GM12878 (cell line): Measurements from ENCODE around the gene GRM5. TPM values are rescaled to one million over a fixed set of nuclear protein-coding genes. Genes with fewer than 3 reads are reported as not detected.

Experiments
- ATAC-seq: fragments of 200-7000 bp; cut with Tn5 transposase; 3 replicates; pipeline ENCODE4 v1.9.1; 2020; ENCODE audit warnings: mild to moderate bottlenecking, moderate library complexity
- BruUV-seq: library from RNA; stranded (reverse); fragments of 400-500 nt; replicated peaks from 2 replicates; lab custom pipeline; 2021; lab: Mats Ljungman, UMichigan
- CTCF ChIA-PET: fragments of 300-600 bp; sonication (Branson Sonifier 250); formaldehyde crosslinking; extraction: SDS; loops from one replicate; lab custom pipeline; 2021; ENCODE audit warnings: inconsistent platforms; lab: Yijun Ruan, JAX
- POLR2A ChIA-PET: fragments of 350-600 bp; formaldehyde crosslinking; extraction: SDS; loops from one replicate; lab custom pipeline; 2021; ENCODE audit warnings: inconsistent platforms; lab: Charles Lee
- RAD21 ChIA-PET: fragments of 300-600 bp; sonication (Branson Sonifier 250); formaldehyde crosslinking; loops from one replicate; lab custom pipeline; 2023; ENCODE audit warnings: antibody characterized with exemption; ENCODE audit not compliant: unreplicated experiment; lab: Charles Lee
- SMC1A ChIA-PET: fragments of 300-600 bp; sonication (Branson Sonifier 250); formaldehyde crosslinking; loops from one replicate; lab custom pipeline; 2023; ENCODE audit not compliant: unreplicated experiment, uncharacterized antibody; lab: Charles Lee
- DNase-seq: peaks from one replicate; pipeline ENCODE4 v3.0.0-alpha.2; 2011; ENCODE audit warnings: low read depth, low spot score
- FAIRE-seq: peaks from 3 replicates; lab custom pipeline; 2011; peaks lifted over from hg19 to GRCh38; lab: Jason Lieb, UNC
- H2AFZ ChIP-seq: 2 replicates; pipeline ENCODE4 v1.6.0; 2011; ENCODE audit warnings: low read depth, low read length, control low read depth; ENCODE audit not compliant: control insufficient read depth
- H3K27ac ChIP-seq: 2 replicates; pipeline ENCODE4 v1.5.1; 2011; ENCODE audit warnings: control low read depth; ENCODE audit not compliant: control insufficient read depth, insufficient read depth
- H3K27me3 ChIP-seq, 2 experiments: replicated peaks in 1 of 2; 2 replicates each; pipeline versions ENCODE4 v1.6.0 to v1.6.1; 2011; ENCODE audit warnings: low read length in 1 of 2; ENCODE audit not compliant: control insufficient read depth in 2 of 2, insufficient read depth in 2 of 2
- H3K36me3 ChIP-seq, 2 experiments: 2 replicates each; pipeline ENCODE4 v1.5.1; 2011; ENCODE audit warnings: low read length in 1 of 2; ENCODE audit not compliant: control insufficient read depth in 2 of 2, insufficient read depth in 2 of 2
- H3K4me1 ChIP-seq: 2 replicates; pipeline ENCODE4 v1.6.1; 2011; ENCODE audit warnings: mild to moderate bottlenecking, low read length, moderate library complexity, mixed read lengths; ENCODE audit not compliant: control insufficient read depth, insufficient read depth
- H3K4me2 ChIP-seq: 2 replicates; pipeline ENCODE4 v1.6.0; 2011; ENCODE audit warnings: control low read depth; ENCODE audit not compliant: control insufficient read depth, insufficient read depth
- H3K4me3 ChIP-seq: fragments of 200-600 bp; sonication (generic); 2 replicates; pipeline ENCODE4 v1.5.1; 2016
- H3K79me2 ChIP-seq: 2 replicates; pipeline ENCODE4 v1.6.0; 2011; ENCODE audit warnings: low read length; ENCODE audit not compliant: control insufficient read depth, insufficient read depth
- H3K9ac ChIP-seq: 2 replicates; pipeline ENCODE4 v1.8.0; 2011; ENCODE audit warnings: low read length, control low read depth, mixed read lengths; ENCODE audit not compliant: control insufficient read depth, insufficient read depth
- H3K9me3 ChIP-seq: replicated peaks from 3 replicates; pipeline ENCODE4 v1.5.1; 2011; ENCODE audit warnings: mild to moderate bottlenecking, low read length; ENCODE audit not compliant: control insufficient read depth, insufficient read depth
- H4K20me1 ChIP-seq: 2 replicates; pipeline ENCODE4 v1.6.0; 2011; ENCODE audit not compliant: control insufficient read depth, insufficient read depth
- ESRRA ChIP-seq: IDR thresholded peaks from 2 replicates; pipeline ENCODE4 v1.6.1; 2012; ENCODE audit warnings: mild to moderate bottlenecking, low read length, improper control_type of control experiment
- IRF4 ChIP-seq: IDR thresholded peaks from 2 replicates; pipeline ENCODE4 v1.6.1; 2011; ENCODE audit warnings: low read depth, low read length
- MAX ChIP-seq: IDR thresholded peaks from 2 replicates; pipeline ENCODE4 v1.6.1; 2012; ENCODE audit warnings: low read depth, low read length, improper control_type of control experiment
- PBX3 ChIP-seq: IDR thresholded peaks from 2 replicates; pipeline ENCODE4 v1.6.1; 2011; ENCODE audit warnings: mild to moderate bottlenecking, low read depth, low read length, moderate library complexity; ENCODE audit not compliant: insufficient replicate concordance
- SKIL ChIP-seq: fragments of 450-650 bp; IDR thresholded peaks from 2 replicates; pipeline ENCODE4 v1.6.1; 2017; ENCODE audit warnings: mild to moderate bottlenecking, low read depth, inconsistent platforms; ENCODE audit not compliant: poor library complexity, severe bottlenecking
- TCF3 ChIP-seq: IDR thresholded peaks from 2 replicates; pipeline ENCODE4 v1.6.1; 2012; ENCODE audit warnings: low read depth, mild to moderate bottlenecking, low read length, borderline replicate concordance; ENCODE audit not compliant: insufficient read depth
- ZSCAN29 ChIP-seq: fragments of 450-650 bp; IDR thresholded peaks from 2 replicates; pipeline ENCODE4 v1.6.1; 2017; ENCODE audit warnings: mild to moderate bottlenecking, moderate library complexity
- WGBS: methylation state at CpG from one replicate; pipeline ENCODE4 v1.1.6; 2016; ENCODE audit warnings: low lambda C conversion rate; ENCODE audit not compliant: insufficient replicate concordance, insufficient coverage; ENCODE audit errors: missing lambda C conversion rate; 5-methylcytosine and 5-hydroxymethylcytosine counted together
- in situ Hi-C: fragments of 300-500 bp; cut with MboI; formaldehyde crosslinking; loops from 9 replicates; pipeline ENCODE4 v1.14.3; 2018; ENCODE audit warnings: mixed read lengths
- intact Hi-C: fragments of 100-400 bp; cut with micrococcal nuclease; formaldehyde crosslinking; loops from one replicate; pipeline ENCODE4 v1.14.2; 2022; ENCODE audit not compliant: unreplicated experiment
- polyA plus RNA-seq, 11 experiments: library from polyadenylated mRNA; depleted of rRNA in 4 of 11; unstranded in 6 of 11; stranded (reverse) in 5 of 11; fragments of >200 nt; fragmentation: Nextera tagmentation in 4 of 11; fragmentation: Illumina TruSeq in 1 of 11; extraction: Ambion mirVana in 4 of 11; extraction: Trizol in 1 of 11; gene quantifications; 1 replicate in 1 of 11; 2 replicates in 10 of 11; pipeline versions ENCODE4 v1.2.1 to v1.2.3, GENCODE V29; 2011 to 2016; ENCODE audit warnings: inconsistent platforms in 2 of 11, missing spikeins in 2 of 11, low read depth in 1 of 11
- total RNA-seq, 4 experiments: library from RNA; depleted of rRNA in 3 of 4; stranded (reverse); fragments of >200 nt in 3 of 4; fragmentation: Illumina TruSeq in 1 of 4; extraction: Trizol in 1 of 4; gene quantifications; 2 replicates each; pipeline versions ENCODE4 v1.2.1 to v1.2.3, GENCODE V29; 2013 to 2021

Gene GRM5
- total and polyA plus RNA-seq, 10 of the 15 experiments (the other 5 are each of a cell fraction or from before 2014, with no cell fraction given) = not detected

- Histone ChIP-seq H3K9ac (no peak overlapping the region), H3K27me3 (peaks cover 0 to 2% of the 10 kb centered on the region in 2 experiments; a peak in 2 of 4 replicates), H3K4me2 (no peak overlapping the region), H3K4me3 (no peak overlapping the region), H3K79me2 (no peaks in the 10 kb centered on the region), H3K27ac (no peak overlapping the region), H3K36me3 (no peaks in the 10 kb centered on the region), H4K20me1 (no peaks in the 10 kb centered on the region), H3K4me1 (no peaks in the 10 kb centered on the region), H3K9me3 (no peaks in the 10 kb centered on the region), H2AFZ (no peak overlapping the region)
- TF ChIP-seq SKIL (no peak), ZSCAN29 (no peak), MAX (no peak), ESRRA (no peak), IRF4 (no peak), PBX3 (no peak), TCF3 (no peak)
- ChIA-PET CTCF (interaction anchor here (0.7 kb wide), 1 partner anchor 493 kb away, joined by 3 read pairs; no protein-coding TSS in a partner anchor), SMC1A (interaction anchor here (1.2 to 1.7 kb wide), 2 partner anchors 8 to 28 kb away, joined by 5 read pairs; no protein-coding TSS in a partner anchor), POLR2A (no interaction called here), RAD21 (no interaction called here)
- BruUV-seq = no TSS peak
- intact Hi-C loops (no loop called here), in situ Hi-C loops (no loop called here)
- ATAC-seq (no peak), FAIRE-seq (no peak), DNase-seq (no peak)
- 41% methylated on average over 3 of the region's 3 CpGs for WGBS
These were observed 475.4 kb downstream of the GRM5 start for GRCh38 chr11:88590361-88590760.
